HTERT RPE-1 (cell line): ENCODE data around the gene RBM10.

Experiments
- in situ Hi-C: fragments of 300-500 bp; cut with MboI; formaldehyde crosslinking; loops from 4 replicates; pipeline ENCODE4 v1.14.3; 2020; ENCODE audit warnings: low sequenced_read_pairs

RBM10 gene

DNA sequence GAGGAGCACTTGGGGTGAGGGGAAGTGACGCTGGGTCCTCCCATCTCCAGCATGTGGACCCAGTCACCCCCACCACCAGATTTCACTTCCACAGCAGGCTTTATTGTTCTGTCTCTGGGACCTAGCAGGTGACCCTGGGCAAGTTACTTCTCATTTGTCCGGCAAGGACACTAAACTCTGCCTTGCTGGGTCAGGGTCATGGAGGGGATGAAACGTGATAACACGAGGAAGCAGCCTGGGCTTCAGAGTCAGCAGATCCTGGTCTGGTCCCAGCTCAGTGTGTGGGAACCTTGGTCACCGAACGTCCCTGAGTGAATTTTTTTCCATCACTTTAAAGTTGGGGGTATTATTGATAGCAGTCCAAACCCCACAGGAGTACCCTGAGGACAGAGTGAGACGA is 52.5 kb downstream of the RBM10 start:
- in situ Hi-C loops = no loop called here

DNA sequence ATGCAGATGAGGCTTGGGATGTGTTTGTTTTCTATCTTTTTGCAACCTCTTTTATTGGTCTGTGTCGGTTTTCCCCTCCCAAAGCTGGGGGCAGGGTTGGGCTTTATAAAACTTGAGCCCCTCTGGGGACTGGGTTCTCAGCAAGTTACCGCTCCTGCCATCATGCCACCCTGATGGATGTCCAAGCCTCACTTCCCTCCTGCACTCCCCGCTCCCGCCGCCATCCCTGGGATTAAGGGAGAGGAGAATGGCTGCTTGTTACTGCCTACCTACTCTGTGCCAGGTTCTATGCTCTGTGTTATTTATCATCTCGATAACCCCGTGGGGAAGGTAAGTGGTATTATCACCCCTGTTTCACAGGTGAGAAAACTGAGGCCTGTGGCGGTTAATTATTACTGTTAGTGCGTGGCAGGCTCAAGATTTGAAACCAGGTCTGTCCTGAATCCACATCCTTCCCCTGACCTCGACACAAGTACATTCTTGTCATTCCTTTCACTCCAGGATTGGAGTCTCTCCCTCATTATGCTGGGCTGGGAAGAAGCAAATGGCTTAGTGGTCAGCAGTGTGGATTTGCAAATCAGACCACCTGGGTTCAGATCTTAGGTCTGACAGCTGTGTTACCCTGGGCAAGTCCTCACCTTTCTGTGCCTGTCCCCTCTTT is 53.1 kb downstream of the RBM10 start:
- in situ Hi-C loops = no loop called here

- in situ Hi-C loops = no loop called here
These were observed 53.7 kb downstream of the RBM10 start for GRCh38 chrX:47198687-47199080.

DNA sequence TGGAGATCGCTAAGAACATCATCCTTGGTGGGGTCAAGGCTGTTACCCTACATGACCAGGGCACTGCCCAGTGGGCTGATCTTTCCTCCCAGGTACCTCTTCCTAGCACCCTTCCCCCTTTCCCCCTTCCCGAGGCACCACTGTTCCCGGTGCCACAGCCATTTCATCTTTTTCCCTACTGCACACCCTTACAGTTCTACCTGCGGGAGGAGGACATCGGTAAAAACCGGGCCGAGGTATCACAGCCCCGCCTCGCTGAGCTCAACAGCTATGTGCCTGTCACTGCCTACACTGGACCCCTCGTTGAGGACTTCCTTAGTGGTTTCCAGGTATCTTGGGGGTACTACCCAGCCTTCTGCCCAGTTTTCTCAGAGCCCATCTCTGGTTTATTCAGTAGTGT is 54.3 kb downstream of the RBM10 start:
- in situ Hi-C loops = no loop called here

- in situ Hi-C loops = no loop called here
These were observed 55.5 kb downstream of the RBM10 start for GRCh38 chrX:47200385-47201150.

- in situ Hi-C loops = no loop called here
These were observed 56.4 kb downstream of the RBM10 start for GRCh38 chrX:47201345-47201944.

GRCh38 chrX:47202316-47202715 is 57.3 kb downstream of the RBM10 start:
- in situ Hi-C loops = no loop called here

DNA sequence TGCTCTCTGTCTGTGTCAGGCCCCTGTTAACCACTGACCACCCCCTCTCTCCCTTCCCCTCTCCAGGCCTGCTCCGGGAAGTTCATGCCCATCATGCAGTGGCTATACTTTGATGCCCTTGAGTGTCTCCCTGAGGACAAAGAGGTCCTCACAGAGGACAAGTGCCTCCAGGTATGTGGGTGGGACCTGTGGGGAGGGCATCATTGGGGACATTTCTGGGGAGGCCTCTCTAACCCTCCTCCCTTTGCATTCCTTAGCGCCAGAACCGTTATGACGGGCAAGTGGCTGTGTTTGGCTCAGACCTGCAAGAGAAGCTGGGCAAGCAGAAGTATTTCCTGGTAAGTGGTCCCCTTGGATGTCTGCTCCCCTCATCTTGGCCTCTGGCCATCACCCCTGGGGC is 57.9 kb downstream of the RBM10 start:
- in situ Hi-C loops = no loop called here

- in situ Hi-C loops = no loop called here
These were observed 59.9 kb downstream of the RBM10 start for GRCh38 chrX:47204970-47205369.

GRCh38 chrX:47206316-47206715 is 61.3 kb downstream of the RBM10 start:
- in situ Hi-C loops = no loop called here

- in situ Hi-C loops = no loop called here
These were observed 63.1 kb downstream of the RBM10 start for GRCh38 chrX:47208108-47208507.

GRCh38 chrX:47209508-47210238 is 64.7 kb downstream of the RBM10 start:
- in situ Hi-C loops = no loop called here

GRCh38 chrX:47210661-47211425 is 65.8 kb downstream of the RBM10 start:
- in situ Hi-C loops = no loop called here

- in situ Hi-C loops = no loop called here
These were observed 67.6 kb downstream of the RBM10 start for GRCh38 chrX:47212381-47213293.

- in situ Hi-C loops = no loop called here
These were observed 69.5 kb downstream of the RBM10 start for GRCh38 chrX:47214435-47215077.

DNA sequence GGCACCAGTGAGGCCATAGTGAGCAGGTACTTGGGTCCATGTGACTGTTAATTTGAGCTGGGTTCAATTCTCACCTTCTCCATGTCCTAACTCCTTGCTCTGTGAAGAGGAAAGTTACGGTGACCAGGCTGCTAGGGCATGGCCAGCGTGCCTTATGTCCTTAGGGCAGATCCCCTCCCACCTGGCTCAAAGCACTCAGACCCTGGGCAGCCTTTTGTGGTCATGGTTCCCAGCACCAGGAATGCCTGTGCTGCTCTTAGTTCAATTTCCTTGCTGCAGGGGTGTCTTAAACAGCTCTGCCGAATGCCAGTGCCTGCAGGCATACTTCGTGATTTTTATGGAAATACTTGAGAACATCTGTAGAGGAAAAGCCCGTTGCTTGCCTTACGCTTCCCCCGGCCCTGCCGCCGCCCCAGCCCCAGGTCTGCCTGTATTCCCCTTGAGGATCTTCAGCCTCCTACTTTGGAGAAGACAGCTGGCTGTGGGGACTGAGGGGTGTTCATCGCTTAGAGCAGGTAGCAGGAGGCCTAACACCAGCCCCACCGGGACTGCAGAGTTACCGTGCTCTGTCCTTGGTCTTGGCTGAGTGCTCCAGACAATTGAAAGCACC is 70.4 kb downstream of the RBM10 start:
- in situ Hi-C loops = no loop called here

- in situ Hi-C loops = no loop called here
These were observed 71.4 kb downstream of the RBM10 start for GRCh38 chrX:47216393-47216925.

- in situ Hi-C loops = no loop called here
These were observed 72.3 kb downstream of the RBM10 start for GRCh38 chrX:47217121-47217851.
